Measurements from ENCODE around the gene NMT2.
"Not testable (repeated sequence)": the region's sequence is repeated elsewhere in the genome, so short reads cannot be mapped to it uniquely, and the experiment has no call there.

The NMT2 gene

GRCh38 chr10:15168291-15168785 is at the start of gene NMT2:
Gene NMT2 (minus strand): TSS chr10:15168693. CDS start chr10:15168612, 81 bp downstream.
- in situ Hi-C loops (cut with HindIII; ENCODE audit: low sequenced_read_pairs) = no loop called here

GRCh38 chr10:15216700-15217099 is 48.2 kb upstream of the NMT2 start:
- in situ Hi-C loops (cut with HindIII; ENCODE audit: low sequenced_read_pairs) = loop anchor here (5.0 kb wide), 1 partner anchor 46 kb away; no protein-coding TSS in a partner anchor

DNA sequence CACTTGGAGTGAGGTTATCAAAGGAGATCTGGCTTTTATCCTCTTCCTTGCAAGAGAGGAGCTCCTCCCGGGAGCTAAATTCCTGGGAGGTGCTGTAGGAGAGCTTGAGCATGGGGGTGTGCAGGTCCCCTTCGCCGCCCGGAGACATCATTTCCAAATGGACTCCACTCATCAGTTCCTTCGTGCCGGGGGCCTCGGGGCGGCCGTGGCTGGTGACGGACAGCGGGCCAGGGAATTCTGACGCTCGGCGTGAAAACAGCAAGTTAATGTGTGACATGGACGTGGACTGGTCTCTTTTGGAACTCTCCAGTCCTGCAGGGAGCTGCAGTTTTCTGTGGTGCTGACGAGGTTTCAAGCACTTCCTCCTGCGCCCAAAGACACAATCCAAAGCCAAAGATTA is 45.7 kb upstream of the NMT2 start:
- in situ Hi-C loops (cut with HindIII; ENCODE audit: low sequenced_read_pairs) = no loop called here

- in situ Hi-C loops (cut with HindIII; ENCODE audit: low sequenced_read_pairs) = no loop called here
These were observed 45.0 kb upstream of the NMT2 start for GRCh38 chr10:15213461-15213861.

- in situ Hi-C loops (cut with HindIII; ENCODE audit: low sequenced_read_pairs) = no loop called here
These were observed 43.0 kb upstream of the NMT2 start for GRCh38 chr10:15211464-15211979.

DNA sequence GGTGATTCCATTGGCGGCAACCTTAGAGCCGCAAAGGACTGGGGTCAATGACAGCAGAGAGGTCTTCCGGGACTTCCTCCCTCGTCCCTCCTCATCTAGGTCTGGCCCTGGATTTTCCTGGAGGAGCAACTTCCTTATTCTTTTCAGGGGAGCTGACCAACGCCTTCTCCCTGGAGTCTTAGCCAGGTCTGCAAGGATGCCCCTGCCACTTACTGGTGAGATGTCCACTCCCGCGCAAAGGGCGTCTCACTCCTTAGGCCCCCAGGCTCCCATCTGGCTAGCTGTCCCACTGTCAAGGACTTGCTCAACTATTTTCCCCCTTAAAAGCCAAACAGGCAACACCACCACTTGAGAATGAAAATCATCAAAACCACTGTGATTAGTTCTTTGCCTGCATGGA is 42.0 kb upstream of the NMT2 start:
- in situ Hi-C loops (cut with HindIII; ENCODE audit: low sequenced_read_pairs) = no loop called here

GRCh38 chr10:15209827-15210509 is 41.5 kb upstream of the NMT2 start:
- in situ Hi-C loops (cut with HindIII; ENCODE audit: low sequenced_read_pairs) = no loop called here

DNA sequence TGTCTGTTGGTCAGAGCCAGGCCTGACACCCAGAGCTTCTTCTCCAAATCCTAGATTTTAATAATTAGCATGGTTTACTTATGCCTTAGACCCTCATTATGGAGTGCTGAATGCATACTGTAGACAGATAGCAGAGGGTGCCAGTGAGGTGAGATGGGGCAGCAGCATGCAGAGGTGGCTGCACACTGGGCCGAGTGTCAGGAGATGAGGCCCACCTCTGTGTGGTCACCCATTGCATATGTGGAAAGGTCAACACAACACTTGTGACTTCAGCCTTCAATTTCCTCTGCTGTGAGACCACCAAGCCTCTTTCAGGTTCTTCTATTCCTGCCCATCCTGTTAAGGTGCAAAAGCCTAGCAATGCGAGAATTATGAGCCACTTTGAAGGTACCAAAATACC is 39.7 kb upstream of the NMT2 start:
- in situ Hi-C loops (cut with HindIII; ENCODE audit: low sequenced_read_pairs) = no loop called here

DNA sequence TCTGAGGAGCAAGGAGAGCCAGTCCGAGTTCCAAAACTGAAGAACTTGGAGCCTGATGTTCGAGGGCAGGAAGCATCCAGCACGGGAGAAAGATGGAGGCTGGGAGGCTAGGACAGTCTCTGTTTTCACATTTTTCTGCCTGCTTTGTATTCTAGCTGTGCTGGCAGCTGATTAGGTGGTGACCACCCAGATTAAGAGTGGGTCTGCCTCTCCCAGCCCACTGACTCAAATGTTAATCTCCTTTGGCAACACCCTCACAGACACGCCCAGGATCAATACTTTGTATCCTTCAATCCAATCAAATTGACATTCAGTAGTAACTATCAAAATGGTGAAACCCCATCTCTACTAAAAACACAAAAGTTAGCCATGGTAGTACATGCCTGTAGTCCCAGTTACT is 38.9 kb upstream of the NMT2 start:
- in situ Hi-C loops (cut with HindIII; ENCODE audit: low sequenced_read_pairs) = not testable (repeated sequence)

DNA sequence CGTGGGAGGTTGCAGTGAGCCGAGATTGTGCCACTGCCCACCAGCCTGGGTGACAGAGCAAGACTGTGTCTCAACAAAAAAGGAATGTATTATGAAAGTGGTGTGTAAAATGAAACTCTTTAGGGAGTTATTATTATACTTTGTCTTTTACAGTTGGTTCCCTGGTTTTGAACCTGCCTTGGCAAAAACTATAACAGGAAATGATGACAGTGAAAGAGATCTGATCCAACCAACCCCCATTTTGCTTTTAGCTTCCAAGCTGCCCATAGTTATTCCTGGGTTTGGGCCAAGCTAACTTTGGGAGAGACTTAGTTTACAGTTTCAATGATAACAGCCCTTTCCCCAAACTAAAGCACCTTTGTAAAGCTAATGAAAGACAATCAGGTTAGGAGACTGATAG is 34.1 kb upstream of the NMT2 start:
- in situ Hi-C loops (cut with HindIII; ENCODE audit: low sequenced_read_pairs) = no loop called here

- in situ Hi-C loops (cut with HindIII; ENCODE audit: low sequenced_read_pairs) = not testable (repeated sequence)
These were observed 33.8 kb upstream of the NMT2 start for GRCh38 chr10:15202301-15202621.

DNA sequence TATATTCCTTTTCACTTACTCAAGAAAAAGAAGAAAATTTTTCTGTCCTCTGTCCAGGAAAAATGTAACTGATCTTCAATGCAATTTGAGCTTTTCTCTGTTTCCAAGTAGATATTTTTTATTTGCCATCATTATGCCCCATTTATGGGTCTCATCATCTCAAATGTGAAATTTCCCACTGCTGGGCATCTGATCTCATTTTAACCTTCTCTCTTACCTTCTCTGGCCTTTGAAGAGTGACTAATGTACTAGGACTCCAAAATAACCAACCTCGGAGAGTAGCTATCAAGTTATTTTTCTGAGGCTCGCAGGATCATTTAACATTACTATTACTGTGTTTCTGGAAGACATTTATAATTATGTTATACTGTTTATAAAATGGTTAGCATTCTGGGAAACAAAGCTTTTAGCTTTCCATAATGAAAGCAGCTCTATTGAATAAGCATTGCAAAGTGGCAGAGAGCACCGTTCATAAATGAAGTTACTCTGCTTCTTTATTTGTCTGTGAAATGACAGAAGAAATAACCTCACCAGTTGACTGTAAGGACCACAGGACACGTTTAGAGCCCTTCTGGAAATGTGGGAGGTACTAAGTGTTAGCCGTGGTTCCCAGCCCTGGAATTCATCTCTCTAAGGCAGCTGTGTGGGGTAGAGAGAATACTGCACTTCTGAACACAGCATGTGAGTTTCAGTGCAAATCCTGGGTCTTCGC is 33.3 kb upstream of the NMT2 start:
- in situ Hi-C loops (cut with HindIII; ENCODE audit: low sequenced_read_pairs) = no loop called here

DNA sequence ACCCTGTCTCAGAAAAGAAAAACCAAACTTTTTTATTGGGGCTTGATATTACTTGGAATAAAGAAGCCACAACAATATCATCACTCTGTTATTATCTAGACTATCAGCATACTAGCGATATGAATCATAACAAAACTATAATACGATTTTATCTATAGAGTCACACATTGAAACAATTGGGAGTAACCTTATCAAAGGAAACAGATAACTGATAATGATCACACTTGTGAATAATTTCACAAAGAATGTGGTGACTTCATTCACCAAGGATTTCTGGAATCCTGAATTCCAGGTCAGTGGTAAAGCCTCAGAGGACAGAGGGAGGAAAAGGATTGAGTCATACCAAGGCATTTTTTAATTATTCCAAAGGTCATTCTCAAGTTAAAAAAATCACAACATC is 32.1 kb upstream of the NMT2 start:
- in situ Hi-C loops (cut with HindIII; ENCODE audit: low sequenced_read_pairs) = no loop called here

- in situ Hi-C loops (cut with HindIII; ENCODE audit: low sequenced_read_pairs) = no loop called here
These were observed 29.4 kb upstream of the NMT2 start for GRCh38 chr10:15197911-15198310.

- in situ Hi-C loops (cut with HindIII; ENCODE audit: low sequenced_read_pairs) = no loop called here
These were observed 28.8 kb upstream of the NMT2 start for GRCh38 chr10:15197276-15197675.

- in situ Hi-C loops (cut with HindIII; ENCODE audit: low sequenced_read_pairs) = no loop called here
These were observed 27.7 kb upstream of the NMT2 start for GRCh38 chr10:15196021-15196834.

GRCh38 chr10:15189133-15189885 is 20.8 kb upstream of the NMT2 start:
- in situ Hi-C loops (cut with HindIII; ENCODE audit: low sequenced_read_pairs) = no loop called here

GRCh38 chr10:15188603-15189002 is 20.1 kb upstream of the NMT2 start:
- in situ Hi-C loops (cut with HindIII; ENCODE audit: low sequenced_read_pairs) = no loop called here

DNA sequence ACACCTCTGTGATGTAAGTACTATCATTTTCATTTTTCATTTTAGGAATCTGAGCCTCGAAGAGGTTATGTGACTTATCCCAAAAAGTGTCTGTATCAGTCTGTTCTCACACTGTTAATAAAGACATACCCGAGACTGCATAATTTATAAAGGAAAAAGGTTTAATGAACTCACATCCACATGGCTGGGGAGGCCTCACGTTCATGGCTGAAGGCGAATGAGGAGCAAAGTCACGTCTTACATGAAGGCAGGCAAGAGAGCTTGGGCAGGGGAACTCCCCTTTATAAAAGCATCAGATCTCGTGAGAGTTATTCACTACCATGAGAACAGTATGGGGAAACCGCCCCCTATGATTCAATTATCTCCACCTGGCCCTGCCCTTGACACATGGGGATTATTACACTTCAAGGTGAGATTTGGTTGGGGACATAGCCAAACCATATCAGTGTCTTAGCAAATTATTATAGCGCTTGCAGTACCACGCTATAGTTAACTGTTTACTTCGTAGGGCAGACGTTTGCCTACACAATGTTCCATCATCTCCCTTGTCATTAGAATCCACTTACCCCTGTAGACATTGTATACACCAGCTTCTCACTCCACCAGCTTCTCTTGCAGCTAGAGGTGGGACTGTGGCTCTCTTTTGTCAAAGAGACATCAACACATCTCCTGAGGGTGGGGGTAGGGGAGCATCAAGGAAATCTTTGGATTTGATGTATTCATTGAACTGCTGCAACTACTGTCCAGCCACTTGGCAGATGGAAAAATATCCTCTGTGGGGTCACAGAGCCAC is 15.4 kb upstream of the NMT2 start:
- in situ Hi-C loops (cut with HindIII; ENCODE audit: low sequenced_read_pairs) = no loop called here
